ENCODE measurements around the gene KIF26A.

GRCh38 chr14:104126753-104127152 lies 11.6 kb upstream of the KIF26A start:
- TF ChIP-seq GATA2 (IDR thresholded peaks at IDR 0.05; ENCODE audit: low read depth, low read length): no peak
- TF ChIP-seq GATA3 (IDR thresholded peaks at IDR 0.05; ENCODE audit: low read depth, low read length): no peak

All from SH-SY5Y (cell line).